GM12892 (cell line): Measurements from ENCODE around the gene ZNF417.
"Not testable (repeated sequence)": the region's sequence is repeated elsewhere in the genome, so short reads cannot be mapped to it uniquely, and the experiment has no call there.

Experiments used
- DNase-seq: peaks from one replicate; pipeline ENCODE4 v3.0.0; 2011; ENCODE audit not compliant: insufficient read length
- FAIRE-seq: peaks from 2 replicates; lab custom pipeline; 2011; peaks lifted over from hg19 to GRCh38; lab: Jason Lieb, UNC
- POLR2A ChIP-seq: IDR thresholded peaks from 2 replicates; pipeline ENCODE4 v1.6.1; 2011; ENCODE audit warnings: low read depth, low read length, control low read depth
- POLR2AphosphoS5 ChIP-seq: IDR thresholded peaks from 2 replicates; pipeline ENCODE4 v1.6.1; 2011; ENCODE audit warnings: low read depth, low read length, control low read depth
- TAF1 ChIP-seq: IDR thresholded peaks from 2 replicates; pipeline ENCODE4 v1.6.1; 2011; ENCODE audit warnings: low read depth, mild to moderate bottlenecking, control low read depth, low read length, borderline replicate concordance

The ZNF417 gene

GRCh38 chr19:57886046-57886445 is 30.3 kb downstream of the ZNF417 start:
- DNase-seq (no peak), FAIRE-seq (no peak)

GRCh38 chr19:57873883-57874799 is 42.3 kb downstream of the ZNF417 start:
- FAIRE-seq, result not testable (repeated sequence)

More at GRCh38 chr19:57886046-57886445, 30.3 kb downstream of the ZNF417 start:
- no peak for TF ChIP-seq POLR2AphosphoS5
- TF ChIP-seq POLR2A, result no peak
- TF ChIP-seq TAF1, result no peak

GRCh38 chr19:57872450-57872849 is 43.9 kb downstream of the ZNF417 start:
- DNase-seq (no peak), FAIRE-seq (no peak)
- TF ChIP-seq TAF1 (no peak), POLR2AphosphoS5 (0 out of 2 replicates have a peak, but pooled peaks have one; percentile 28), POLR2A (no peak; the same call in 1 of the 2 replicates)

More at GRCh38 chr19:57873883-57874799, 42.3 kb downstream of the ZNF417 start:
- not testable (repeated sequence) for DNase-seq

GRCh38 chr19:57870225-57870624 is 46.2 kb downstream of the ZNF417 start:
- FAIRE-seq (no peak), DNase-seq (no peak)
- TF ChIP-seq POLR2A (no peak), POLR2AphosphoS5 (no peak), TAF1 (no peak)

- not testable (repeated sequence) for DNase-seq, FAIRE-seq
Observed at GRCh38 chr19:57869655-57870054, 46.7 kb downstream of the ZNF417 start.

- no peak for FAIRE-seq
- TF ChIP-seq TAF1 (no peak), POLR2AphosphoS5 (peak; percentile 38; the same call in 1 of the 2 replicates)
- no peak for DNase-seq
Observed at GRCh38 chr19:57867868-57868492, 48.4 kb downstream of the ZNF417 start.
